ENCODE data around the gene FZD4.
"Not testable (repeated sequence)": the region's sequence is repeated elsewhere in the genome, so short reads cannot be mapped to it uniquely, and the experiment has no call there.

Gene FZD4

GRCh38 chr11:86969258-86969657 is 14.1 kb upstream of the FZD4 start:
- DNase-seq: no peak

GRCh38 chr11:86967601-86968000 is 12.4 kb upstream of the FZD4 start:
- not testable (repeated sequence) for DNase-seq

- DNase-seq: no peak
Observed at GRCh38 chr11:86957976-86958646, 2.9 kb upstream of the FZD4 start.

- DNase-seq: no peak
Observed at GRCh38 chr11:86956905-86957195, 1.7 kb upstream of the FZD4 start.

GRCh38 chr11:86955111-86955360 is 159 bp downstream of the FZD4 start:
- DNase-seq: no peak

GRCh38 chr11:86954269-86955110 is 705 bp downstream of the FZD4 start:
- DNase-seq: no peak

- DNase-seq: no peak
Observed at GRCh38 chr11:86952221-86952875, 2.8 kb downstream of the FZD4 start.

GRCh38 chr11:86951706-86952105 is 3.5 kb downstream of the FZD4 start:
- no peak for DNase-seq

- no peak for DNase-seq
Observed at GRCh38 chr11:86950661-86950995, 4.6 kb downstream of the FZD4 start.

- DNase-seq: no peak
Observed at GRCh38 chr11:86949995-86950660, 5.1 kb downstream of the FZD4 start.

GRCh38 chr11:86948733-86949132 is 6.5 kb downstream of the FZD4 start:
- DNase-seq: no peak

GRCh38 chr11:86947541-86947940 is 7.7 kb downstream of the FZD4 start:
- DNase-seq: no peak

GRCh38 chr11:86943505-86943904 is 11.7 kb downstream of the FZD4 start:
- not testable (repeated sequence) for DNase-seq

- DNase-seq: no peak
Observed at GRCh38 chr11:86941871-86942599, 13.2 kb downstream of the FZD4 start.

GRCh38 chr11:86941077-86941870 is 13.9 kb downstream of the FZD4 start:
- DNase-seq: no peak

GRCh38 chr11:86940122-86940777 is 14.9 kb downstream of the FZD4 start:
- DNase-seq: no peak

GRCh38 chr11:86938900-86939880 is 16.0 kb downstream of the FZD4 start:
- DNase-seq: no peak

GRCh38 chr11:86938203-86938899 is 16.8 kb downstream of the FZD4 start:
- no peak for DNase-seq

GRCh38 chr11:86937193-86937806 is 17.9 kb downstream of the FZD4 start:
- not testable (repeated sequence) for DNase-seq

Data from SIG-M5 (cell line).